Transverse colon (tissue), 4 donors: ENCODE results near the gene ACAT1. TPM values are rescaled to one million over a fixed set of nuclear protein-coding genes. Genes with fewer than 3 reads are reported as not detected.

Experiments
- DNase-seq: peaks from one replicate; pipeline ENCODE4 v3.0.0-alpha.2; 2019
- H3K27ac ChIP-seq, 4 donors: fragments of 200-600 bp; sonication (generic); 2 replicates each; pipeline ENCODE4 v1.5.1; 2016 to 2018; ENCODE audit warnings: inconsistent platforms in 4 of 4
- H3K27me3 ChIP-seq: fragments of 200-600 bp; sonication (generic); 2 replicates; pipeline ENCODE4 v1.5.1; 2017; ENCODE audit warnings: inconsistent platforms
- H3K36me3 ChIP-seq, 4 donors: fragments of 200-600 bp; sonication (generic); 2 replicates each; pipeline ENCODE4 v1.5.1; 2017 to 2019; ENCODE audit warnings: inconsistent platforms in 4 of 4
- H3K4me1 ChIP-seq, 4 donors: fragments of 200-600 bp; sonication (generic); 2 replicates each; pipeline ENCODE4 v1.5.1; 2017 to 2020; ENCODE audit warnings: inconsistent platforms in 4 of 4
- H3K4me3 ChIP-seq, 4 donors: fragments of 200-600 bp; sonication (generic); 1 replicate in 1 of 4; 2 replicates in 3 of 4; pipeline versions ENCODE4 v1.5.1 to v1.6.1; 2017 to 2019; ENCODE audit warnings: inconsistent platforms in 4 of 4
- H3K9me3 ChIP-seq, 2 donors: fragments of 200-600 bp; sonication (generic); 2 replicates each; pipeline ENCODE4 v1.5.1; 2017 to 2019; ENCODE audit warnings: inconsistent platforms in 2 of 2
- EP300 ChIP-seq: sonication (generic); formaldehyde crosslinking; IDR thresholded peaks from one replicate; pipeline ENCODE4 v1.6.1; 2017; ENCODE audit warnings: antibody characterized with exemption, low read depth
- POLR2A ChIP-seq: fragments of 450-650 bp; IDR thresholded peaks from one replicate; pipeline ENCODE4 v1.6.1; 2016; ENCODE audit warnings: antibody characterized with exemption, mild to moderate bottlenecking, moderate library complexity
- POLR2AphosphoS5 ChIP-seq, 3 donors: sonication (generic); formaldehyde crosslinking; IDR thresholded peaks; one replicate each; pipeline ENCODE4 v1.6.1; 2016; ENCODE audit warnings: antibody characterized with exemption in 3 of 3
- WGBS, 2 donors: methylation state at CpG; one replicate each; pipeline ENCODE4 v1.1.5; 2018; ENCODE audit warnings: low coverage in 1 of 2; 5-methylcytosine and 5-hydroxymethylcytosine counted together
- in situ Hi-C, 4 donors: fragments of 200-750 bp; cut with MboI; loops; one replicate each; pipeline versions ENCODE4 v1.15.0 to v1.15.1; 2017; ENCODE audit warnings: low sequenced_read_pairs in 3 of 4, low pct_ligation_motif_present in 1 of 4, low pct_unique_long_range_greater_than_20kb in 1 of 4
- intact Hi-C: fragments of 100-400 bp; cut with DNase I; formaldehyde crosslinking; loops from one replicate; pipeline ENCODE4 v1.15.1; 2023; ENCODE audit warnings: low total_unique reads
- small RNA-seq, 4 donors: library from RNA; depleted of rRNA; stranded (forward); fragments of <200 nt; gene quantifications; one replicate each; pipeline ENCODE3, GENCODE V24; 2016
- total RNA-seq, 4 donors: library from RNA; depleted of rRNA; stranded (reverse); fragments of >200 nt; gene quantifications; one replicate each; pipeline ENCODE4 v1.1.0, GENCODE V29; 2016
- TF ChIP-seq, protein P1 (sequence below), 5 experiments: fragments of 200-600 bp in 3 of 5; fragments of 450-650 bp in 2 of 5; sonication (generic) in 3 of 5; IDR thresholded peaks; 1 replicate in 2 of 5; 2 replicates in 3 of 5; pipeline ENCODE4 v1.5.1; 2016 to 2017; ENCODE audit warnings: antibody characterized with exemption in 5 of 5, inconsistent platforms in 3 of 5, mild to moderate bottlenecking in 2 of 5, moderate library complexity in 1 of 5

ACAT1 gene
- total RNA-seq, 4 donors from 2014 or later: 77.4 to 450 (median 242) TPM

DNA sequence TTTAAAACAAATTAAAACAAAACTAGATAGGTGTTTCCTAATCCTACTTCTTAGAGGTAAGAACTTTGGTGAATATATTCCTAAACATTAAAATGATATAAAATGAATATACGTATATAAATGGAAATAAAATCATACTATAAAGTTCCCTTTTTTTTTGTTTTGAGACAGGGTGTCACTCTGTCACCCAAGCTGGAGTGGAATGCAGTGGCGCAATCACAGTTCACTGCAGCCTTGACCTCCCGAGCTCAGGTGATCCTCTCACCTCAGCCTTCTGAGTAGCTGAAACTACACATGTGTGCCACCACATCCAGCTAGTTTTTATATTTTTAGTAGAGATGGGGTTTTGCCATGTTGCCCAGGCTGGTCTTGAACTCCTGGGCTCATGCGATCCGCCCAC is 56.2 kb downstream of the ACAT1 start:
- DNase-seq: no peak
- Histone ChIP-seq H3K27ac (no peak overlapping the region), H3K36me3 (peaks cover 0 to 36% (median 10%) of the 10 kb centered on the region in 4 donors), H3K4me3 (no peak overlapping the region), H3K9me3 (no peaks in the 10 kb centered on the region), H3K4me1 (no peaks in the 10 kb centered on the region), H3K27me3 (no peaks in the 10 kb centered on the region)
- TF ChIP-seq POLR2A: no peak
- TF ChIP-seq, protein P1, sequence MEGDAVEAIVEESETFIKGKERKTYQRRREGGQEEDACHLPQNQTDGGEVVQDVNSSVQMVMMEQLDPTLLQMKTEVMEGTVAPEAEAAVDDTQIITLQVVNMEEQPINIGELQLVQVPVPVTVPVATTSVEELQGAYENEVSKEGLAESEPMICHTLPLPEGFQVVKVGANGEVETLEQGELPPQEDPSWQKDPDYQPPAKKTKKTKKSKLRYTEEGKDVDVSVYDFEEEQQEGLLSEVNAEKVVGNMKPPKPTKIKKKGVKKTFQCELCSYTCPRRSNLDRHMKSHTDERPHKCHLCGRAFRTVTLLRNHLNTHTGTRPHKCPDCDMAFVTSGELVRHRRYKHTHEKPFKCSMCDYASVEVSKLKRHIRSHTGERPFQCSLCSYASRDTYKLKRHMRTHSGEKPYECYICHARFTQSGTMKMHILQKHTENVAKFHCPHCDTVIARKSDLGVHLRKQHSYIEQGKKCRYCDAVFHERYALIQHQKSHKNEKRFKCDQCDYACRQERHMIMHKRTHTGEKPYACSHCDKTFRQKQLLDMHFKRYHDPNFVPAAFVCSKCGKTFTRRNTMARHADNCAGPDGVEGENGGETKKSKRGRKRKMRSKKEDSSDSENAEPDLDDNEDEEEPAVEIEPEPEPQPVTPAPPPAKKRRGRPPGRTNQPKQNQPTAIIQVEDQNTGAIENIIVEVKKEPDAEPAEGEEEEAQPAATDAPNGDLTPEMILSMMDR (IDR thresholded peaks at IDR 0.05): no peak
- TF ChIP-seq POLR2AphosphoS5 (IDR thresholded peaks at IDR 0.05): no peak
- TF ChIP-seq EP300: no peak
- WGBS, 2 donors: 70 to 87% methylated on average over 3 to 5 of the region's 5 CpGs
- in situ Hi-C loops (no loop called here), intact Hi-C loops (no loop called here)

DNA sequence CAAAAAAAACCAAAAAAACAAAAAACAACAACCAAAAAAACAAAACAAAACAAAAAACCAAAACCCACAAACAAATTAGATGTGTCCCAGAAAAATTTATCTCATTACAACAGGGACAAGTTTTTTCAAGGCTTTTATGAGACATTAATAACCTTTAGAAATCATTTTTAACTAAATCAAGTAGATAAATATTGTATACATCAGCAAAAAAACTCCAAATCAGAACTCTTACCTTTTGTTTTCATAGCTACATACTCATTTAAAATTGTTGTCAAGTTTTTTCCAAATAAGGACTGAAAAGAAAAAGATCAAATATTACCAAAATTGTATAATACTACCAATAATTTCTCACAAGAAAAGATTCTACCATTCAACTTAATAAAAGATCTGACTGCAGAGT is 72.4 kb downstream of the ACAT1 start:
- Histone ChIP-seq H3K4me3 (no peak overlapping the region), H3K36me3 (peaks cover 0 to 65% (median 10%) of the 10 kb centered on the region in 4 donors), H3K4me1 (no peaks in the 10 kb centered on the region), H3K27me3 (no peaks in the 10 kb centered on the region), H3K27ac (no peak overlapping the region), H3K9me3 (no peaks in the 10 kb centered on the region)
- in situ Hi-C loops (no loop called here), intact Hi-C loops (no loop called here)
- TF ChIP-seq, protein P1 (IDR thresholded peaks at IDR 0.05): no peak
- TF ChIP-seq POLR2AphosphoS5 (IDR thresholded peaks at IDR 0.05): no peak
- no peak for TF ChIP-seq EP300
- no peak for TF ChIP-seq POLR2A
- no peak for DNase-seq

- intact Hi-C loops (no loop called here), in situ Hi-C loops (no loop called here)
Measured at GRCh38 chr11:108196901-108197300, 75.5 kb downstream of the ACAT1 start.

More at GRCh38 chr11:108196901-108197300, 75.5 kb downstream of the ACAT1 start:
- Histone ChIP-seq H3K4me1 (no peaks in the 10 kb centered on the region), H3K27ac (no peak overlapping the region), H3K27me3 (no peaks in the 10 kb centered on the region), H3K9me3 (no peaks in the 10 kb centered on the region), H3K36me3 (peaks cover 0 to 41% (median 3%) of the 10 kb centered on the region in 4 donors), H3K4me3 (no peak overlapping the region)
- WGBS, 2 donors: 76 to 90% methylated on average over 3 of the region's 3 CpGs
- TF ChIP-seq EP300 (no peak), POLR2A (no peak), POLR2AphosphoS5 (IDR thresholded peaks at IDR 0.05) (no peak)
- TF ChIP-seq, protein P1 (IDR thresholded peaks at IDR 0.05): no peak
- DNase-seq: no peak

Small RNAs within 50 kb of the gene (small RNA-seq; reads per million reads assigned to genes)
- 0 reads per million in 4 donors for gene RF00019

Other genes starting within 250 kb of the ACAT1 start
- under 1 TPM in 1 of 4 donors, not detected in 3; 0.68 TPM for gene RAB39A, start 193.1 kb upstream of the ACAT1 start, total RNA-seq
- gene CUL5, start 112.7 kb upstream of the ACAT1 start, total RNA-seq: 10 to 100 TPM; 23.8 to 33.6 (median 27.7) TPM
- 10 to 100 TPM; 10.5 to 19.5 (median 13.9) TPM for gene NPAT, start 101.1 kb downstream of the ACAT1 start, total RNA-seq
- 100 to 1,000 TPM in 2 of 4 donors, 10 to 100 TPM in 2; 31.7 to 135 (median 88.5) TPM for gene ATM, start 101.5 kb downstream of the ACAT1 start, total RNA-seq